Measurements from ENCODE around the gene ZNF787. TPM values are rescaled to one million over a fixed set of nuclear protein-coding genes. Genes with fewer than 3 reads are reported as not detected.

The ZNF787 gene
- total RNA-seq (2012; rRNA removed), result 27.5 and 30.2 TPM in 2 replicates

GRCh38 chr19:56121180-56122167 lies at the start of gene ZNF787:
Gene ZNF787 (minus strand): TSS chr19:56121295. CDS start chr19:56103217, 18,078 bp downstream.
- Histone ChIP-seq H3K9ac (ENCODE audit: low read depth, low read length) (peak within 1 kb of the TSS; percentile 99), H3K4me1 (ENCODE audit: control insufficient read depth, insufficient read depth, low read length) (peaks cover 25% of the 10 kb centered on the region), H3K27me3 (ENCODE audit: control insufficient read depth, insufficient read depth, low read length) (no peaks in the 10 kb centered on the region), H3K4me3 (ENCODE audit: low read length) (peak within 1 kb of the TSS; percentile 98), H3K9me3 (replicated peaks; ENCODE audit: low read length) (no peaks in the 10 kb centered on the region), H3K4me2 (ENCODE audit: low read length) (peak within 1 kb of the TSS; percentile 98), H3K36me3 (ENCODE audit: insufficient read depth, low read length) (peaks cover 4% of the 10 kb centered on the region)

GRCh38 chr19:56170261-56170660 lies 49.2 kb upstream of the ZNF787 start:
- Histone ChIP-seq H3K4me2 (ENCODE audit: low read length) (no peak overlapping the region), H3K36me3 (ENCODE audit: insufficient read depth, low read length) (no peaks in the 10 kb centered on the region), H3K9ac (ENCODE audit: low read depth, low read length) (no peak overlapping the region), H3K9me3 (replicated peaks; ENCODE audit: low read length) (no peaks in the 10 kb centered on the region), H3K4me1 (ENCODE audit: control insufficient read depth, insufficient read depth, low read length) (no peaks in the 10 kb centered on the region), H3K27me3 (ENCODE audit: control insufficient read depth, insufficient read depth, low read length) (peaks cover 12% of the 10 kb centered on the region), H3K4me3 (ENCODE audit: low read length) (no peak overlapping the region)

GRCh38 chr19:56167064-56167578 lies 46.0 kb upstream of the ZNF787 start:
- Histone ChIP-seq H3K9ac (ENCODE audit: low read depth, low read length) (no peak overlapping the region), H3K4me1 (ENCODE audit: control insufficient read depth, insufficient read depth, low read length) (no peaks in the 10 kb centered on the region), H3K4me3 (ENCODE audit: low read length) (no peak overlapping the region), H3K9me3 (replicated peaks; ENCODE audit: low read length) (no peaks in the 10 kb centered on the region), H3K27me3 (ENCODE audit: control insufficient read depth, insufficient read depth, low read length) (no peaks in the 10 kb centered on the region), H3K4me2 (ENCODE audit: low read length) (no peak overlapping the region), H3K36me3 (ENCODE audit: insufficient read depth, low read length) (no peaks in the 10 kb centered on the region)

- no peak overlapping the region for H3K4me2 ChIP-seq (ENCODE audit: low read length)
- no peaks in the 10 kb centered on the region for H3K4me1 ChIP-seq (ENCODE audit: control insufficient read depth, insufficient read depth, low read length)
- H3K9me3 ChIP-seq (replicated peaks; ENCODE audit: low read length), result no peaks in the 10 kb centered on the region
- no peaks in the 10 kb centered on the region for H3K27me3 ChIP-seq (ENCODE audit: control insufficient read depth, insufficient read depth, low read length)
- H3K4me3 ChIP-seq (ENCODE audit: low read length), result no peak overlapping the region
- H3K9ac ChIP-seq (ENCODE audit: low read depth, low read length), result no peak overlapping the region
- H3K36me3 ChIP-seq (ENCODE audit: insufficient read depth, low read length), result peaks cover 17% of the 10 kb centered on the region
These were observed 42.0 kb upstream of the ZNF787 start for GRCh38 chr19:56163097-56163496.

- Histone ChIP-seq H3K9ac (ENCODE audit: low read depth, low read length) (no peak overlapping the region), H3K27me3 (ENCODE audit: control insufficient read depth, insufficient read depth, low read length) (no peaks in the 10 kb centered on the region), H3K36me3 (ENCODE audit: insufficient read depth, low read length) (peaks cover 20% of the 10 kb centered on the region), H3K9me3 (replicated peaks; ENCODE audit: low read length) (no peaks in the 10 kb centered on the region), H3K4me3 (ENCODE audit: low read length) (no peak overlapping the region), H3K4me1 (ENCODE audit: control insufficient read depth, insufficient read depth, low read length) (no peaks in the 10 kb centered on the region), H3K4me2 (ENCODE audit: low read length) (no peak overlapping the region)
These were observed 41.2 kb upstream of the ZNF787 start for GRCh38 chr19:56162258-56162657.

GRCh38 chr19:56161534-56161933 lies 40.4 kb upstream of the ZNF787 start:
- Histone ChIP-seq H3K27me3 (ENCODE audit: control insufficient read depth, insufficient read depth, low read length) (no peaks in the 10 kb centered on the region), H3K4me2 (ENCODE audit: low read length) (no peak overlapping the region), H3K9me3 (replicated peaks; ENCODE audit: low read length) (no peaks in the 10 kb centered on the region), H3K4me1 (ENCODE audit: control insufficient read depth, insufficient read depth, low read length) (no peaks in the 10 kb centered on the region), H3K36me3 (ENCODE audit: insufficient read depth, low read length) (peaks cover 24% of the 10 kb centered on the region), H3K4me3 (ENCODE audit: low read length) (no peak overlapping the region), H3K9ac (ENCODE audit: low read depth, low read length) (no peak overlapping the region)

GRCh38 chr19:56159622-56160271 lies 38.7 kb upstream of the ZNF787 start:
- Histone ChIP-seq H3K27me3 (ENCODE audit: control insufficient read depth, insufficient read depth, low read length) (no peaks in the 10 kb centered on the region), H3K36me3 (ENCODE audit: insufficient read depth, low read length) (peaks cover 24% of the 10 kb centered on the region), H3K4me3 (ENCODE audit: low read length) (no peak overlapping the region), H3K9me3 (replicated peaks; ENCODE audit: low read length) (no peaks in the 10 kb centered on the region), H3K4me1 (ENCODE audit: control insufficient read depth, insufficient read depth, low read length) (no peaks in the 10 kb centered on the region), H3K4me2 (ENCODE audit: low read length) (no peak overlapping the region), H3K9ac (ENCODE audit: low read depth, low read length) (no peak overlapping the region)

- peaks cover 24% of the 10 kb centered on the region for H3K36me3 ChIP-seq (ENCODE audit: insufficient read depth, low read length)
- no peak overlapping the region for H3K4me3 ChIP-seq (ENCODE audit: low read length)
- H3K4me2 ChIP-seq (ENCODE audit: low read length), result no peak overlapping the region
- no peaks in the 10 kb centered on the region for H3K4me1 ChIP-seq (ENCODE audit: control insufficient read depth, insufficient read depth, low read length)
- H3K9me3 ChIP-seq (replicated peaks; ENCODE audit: low read length), result no peaks in the 10 kb centered on the region
- no peaks in the 10 kb centered on the region for H3K27me3 ChIP-seq (ENCODE audit: control insufficient read depth, insufficient read depth, low read length)
- no peak overlapping the region for H3K9ac ChIP-seq (ENCODE audit: low read depth, low read length)
These were observed 38.0 kb upstream of the ZNF787 start for GRCh38 chr19:56159009-56159559.

GRCh38 chr19:56158170-56158757 lies 37.2 kb upstream of the ZNF787 start:
- H3K4me2 ChIP-seq (ENCODE audit: low read length), result no peak overlapping the region
- no peaks in the 10 kb centered on the region for H3K27me3 ChIP-seq (ENCODE audit: control insufficient read depth, insufficient read depth, low read length)
- H3K9ac ChIP-seq (ENCODE audit: low read depth, low read length), result no peak overlapping the region
- H3K4me3 ChIP-seq (ENCODE audit: low read length), result no peak overlapping the region
- H3K9me3 ChIP-seq (replicated peaks; ENCODE audit: low read length), result no peaks in the 10 kb centered on the region
- H3K36me3 ChIP-seq (ENCODE audit: insufficient read depth, low read length), result peaks cover 24% of the 10 kb centered on the region
- H3K4me1 ChIP-seq (ENCODE audit: control insufficient read depth, insufficient read depth, low read length), result no peaks in the 10 kb centered on the region

- Histone ChIP-seq H3K4me1 (ENCODE audit: control insufficient read depth, insufficient read depth, low read length) (no peaks in the 10 kb centered on the region), H3K36me3 (ENCODE audit: insufficient read depth, low read length) (peaks cover 24% of the 10 kb centered on the region), H3K9me3 (replicated peaks; ENCODE audit: low read length) (no peaks in the 10 kb centered on the region), H3K27me3 (ENCODE audit: control insufficient read depth, insufficient read depth, low read length) (no peaks in the 10 kb centered on the region), H3K9ac (ENCODE audit: low read depth, low read length) (no peak overlapping the region), H3K4me3 (ENCODE audit: low read length) (no peak overlapping the region), H3K4me2 (ENCODE audit: low read length) (no peak overlapping the region)
These were observed 35.7 kb upstream of the ZNF787 start for GRCh38 chr19:56156768-56157167.

- Histone ChIP-seq H3K27me3 (ENCODE audit: control insufficient read depth, insufficient read depth, low read length) (no peaks in the 10 kb centered on the region), H3K36me3 (ENCODE audit: insufficient read depth, low read length) (peaks cover 24% of the 10 kb centered on the region), H3K4me2 (ENCODE audit: low read length) (no peak overlapping the region), H3K9me3 (replicated peaks; ENCODE audit: low read length) (no peaks in the 10 kb centered on the region), H3K4me1 (ENCODE audit: control insufficient read depth, insufficient read depth, low read length) (no peaks in the 10 kb centered on the region), H3K9ac (ENCODE audit: low read depth, low read length) (no peak overlapping the region), H3K4me3 (ENCODE audit: low read length) (no peak overlapping the region)
These were observed 34.1 kb upstream of the ZNF787 start for GRCh38 chr19:56155124-56155687.

All from skeletal muscle satellite cell (primary cell).